ENCODE results near the gene ZNF552. TPM values are rescaled to one million over a fixed set of nuclear protein-coding genes. Genes with fewer than 3 reads are reported as not detected.

ZNF552 gene
- total and polyA plus RNA-seq, 2 of the 8 experiments (the other 6 are each of a cell fraction or from before 2014, with no cell fraction given), result 5.9 to 11.6 TPM

DNA sequence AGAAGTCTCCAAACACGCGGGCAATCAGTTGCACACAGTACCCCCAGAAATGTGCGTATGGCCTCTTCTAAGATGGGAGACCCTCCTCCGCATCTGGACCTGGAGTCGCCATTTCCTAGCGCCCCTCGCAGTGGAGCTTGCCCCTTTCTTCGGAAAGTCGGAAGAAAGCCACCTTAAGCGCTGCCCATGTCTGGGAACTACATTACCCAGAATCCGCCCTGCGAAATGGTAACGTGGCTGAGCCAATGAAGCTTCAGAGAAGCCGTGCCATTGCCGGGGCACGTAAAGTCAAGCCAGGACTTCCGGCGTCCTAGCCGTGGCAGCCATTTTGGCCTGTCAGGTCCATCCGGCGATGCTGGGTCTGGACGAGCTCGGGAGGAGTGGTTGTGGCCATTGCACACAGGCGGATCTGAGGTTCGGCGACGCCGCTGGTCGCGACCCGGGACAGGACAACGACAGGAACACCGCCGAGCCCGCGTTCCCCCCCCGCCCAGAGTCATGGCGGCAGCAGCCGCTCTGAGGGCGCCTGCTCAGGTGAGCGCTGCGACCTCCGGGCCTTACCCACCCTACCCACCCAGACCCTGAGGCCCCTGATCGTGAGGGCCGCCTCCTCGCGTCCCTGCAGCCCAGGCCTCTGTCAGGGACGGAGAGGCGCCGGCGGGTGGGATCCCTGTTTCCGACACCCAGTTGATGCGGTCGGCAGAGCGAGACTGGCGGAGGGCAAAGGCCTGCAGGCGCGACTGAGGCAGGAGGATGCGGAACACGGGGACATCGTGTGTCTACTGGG, 45.2 kb downstream of the ZNF552 start, which contains the start of gene ZNF586 (continued):
- TF ChIP-seq, protein P1, sequence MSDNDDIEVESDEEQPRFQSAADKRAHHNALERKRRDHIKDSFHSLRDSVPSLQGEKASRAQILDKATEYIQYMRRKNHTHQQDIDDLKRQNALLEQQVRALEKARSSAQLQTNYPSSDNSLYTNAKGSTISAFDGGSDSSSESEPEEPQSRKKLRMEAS (IDR thresholded peaks at IDR 0.05), result peak; percentile 65
- TF ChIP-seq CHD1 (IDR thresholded peaks at IDR 0.05; ENCODE audit: low read depth, low read length), result no peak
- TF ChIP-seq YY1 (IDR thresholded peaks at IDR 0.05; ENCODE audit: low read depth, low read length), result peak; percentile 98
- TF ChIP-seq NRF1 (IDR thresholded peaks at IDR 0.05; ENCODE audit: low read depth, low read length), result no peak
- peak; percentile 46 for TF ChIP-seq TBP (IDR thresholded peaks at IDR 0.05; ENCODE audit: low read depth, low read length)
- peak; percentile 56 to 95; a peak in 2 of 4 replicates for TF ChIP-seq SIN3A (conservative IDR thresholded peaks at IDR 0.05 in 1 of 2, IDR thresholded peaks at IDR 0.05 in 1 of 2; ENCODE audit: low read depth in 1 of 2, low read length in 2 of 2)
- TF ChIP-seq, protein P2, sequence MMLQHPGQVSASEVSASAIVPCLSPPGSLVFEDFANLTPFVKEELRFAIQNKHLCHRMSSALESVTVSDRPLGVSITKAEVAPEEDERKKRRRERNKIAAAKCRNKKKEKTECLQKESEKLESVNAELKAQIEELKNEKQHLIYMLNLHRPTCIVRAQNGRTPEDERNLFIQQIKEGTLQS (IDR thresholded peaks at IDR 0.05; ENCODE audit: insufficient read depth, low read depth, low read length), result no peak
- no peak for TF ChIP-seq BRCA1 (IDR thresholded peaks at IDR 0.05; ENCODE audit: low read depth, low read length)
- peak; percentile 67; the same call in 1 of the 2 replicates for TF ChIP-seq RBBP5 (IDR thresholded peaks at IDR 0.05; ENCODE audit: borderline replicate concordance, low read depth, low read length)
- TF ChIP-seq POLR2A (IDR thresholded peaks at IDR 0.05; ENCODE audit: control extremely low read depth in 1 of 2, low read depth in 2 of 2, low read length in 2 of 2), result peak in 1 of 2 experiments; percentile 66; a peak in 2 of 3 replicates
- TF ChIP-seq TAF1 (IDR thresholded peaks at IDR 0.05; ENCODE audit: low read depth, low read length), result peak; percentile 75
- TF ChIP-seq CREB1 (IDR thresholded peaks at IDR 0.05), result peak; percentile 79
- peak; percentile 84; the same call in 1 of the 2 replicates for TF ChIP-seq GABPA (IDR thresholded peaks at IDR 0.05; ENCODE audit: borderline replicate concordance, insufficient read depth, low read length)
- no peak for TF ChIP-seq KDM4A (IDR thresholded peaks at IDR 0.05; ENCODE audit: low read depth, low read length, severe bottlenecking)
- no peak for TF ChIP-seq GTF2F1 (IDR thresholded peaks at IDR 0.05; ENCODE audit: borderline replicate concordance, low read depth, low read length)
